Endothelial cell (in vitro differentiated cells): ENCODE results near the gene ADARB2. TPM values are rescaled to one million over a fixed set of nuclear protein-coding genes. Genes with fewer than 3 reads are reported as not detected.

Experiments used
- DNase-seq: peaks from one replicate; pipeline ENCODE4 v3.0.0; 2021; ENCODE audit warnings: low spot score
- H3K27ac Mint-ChIP-seq: one replicate; pipeline ENCODE4 v1.8.0; 2021; ENCODE audit warnings: mixed read lengths, inconsistent platforms; ENCODE audit not compliant: unreplicated experiment
- H3K27me3 Mint-ChIP-seq: one replicate; pipeline ENCODE4 v1.8.0; 2021; ENCODE audit warnings: mild to moderate bottlenecking, moderate library complexity, mixed read lengths, inconsistent platforms; ENCODE audit not compliant: unreplicated experiment
- H3K36me3 Mint-ChIP-seq: one replicate; pipeline ENCODE4 v1.8.0; 2021; ENCODE audit warnings: mild to moderate bottlenecking, low read depth, mixed read lengths, inconsistent platforms; ENCODE audit not compliant: unreplicated experiment
- H3K4me1 Mint-ChIP-seq: one replicate; pipeline ENCODE4 v1.8.0; 2021; ENCODE audit warnings: mild to moderate bottlenecking, mixed read lengths, inconsistent platforms; ENCODE audit not compliant: unreplicated experiment
- H3K4me3 Mint-ChIP-seq: one replicate; pipeline ENCODE4 v1.8.0; 2021; ENCODE audit warnings: mild to moderate bottlenecking, mixed read lengths, inconsistent platforms; ENCODE audit not compliant: unreplicated experiment
- H3K9me3 Mint-ChIP-seq: one replicate; pipeline ENCODE4 v1.8.0; 2021; ENCODE audit warnings: mixed read lengths, inconsistent platforms; ENCODE audit not compliant: unreplicated experiment
- total RNA-seq: library from RNA; stranded (reverse); fragmentation: NEBNext Ultra II Directional; extraction: Animal tissue kit (Norgen Biotek cat#: 25700); gene quantifications from one replicate; pipeline ENCODE4 v1.2.1, GENCODE V29; 2021; ENCODE audit not compliant: unreplicated experiment
- TF ChIP-seq, protein P1 (sequence below): fragments of 200-600 bp; sonication (generic); IDR thresholded peaks from one replicate; pipeline ENCODE4 v1.5.0; 2021; ENCODE audit warnings: antibody characterized with exemption; ENCODE audit not compliant: unreplicated experiment

ADARB2 gene
- total RNA-seq, 1 donor from 2014 or later = 54.9 TPM

DNA sequence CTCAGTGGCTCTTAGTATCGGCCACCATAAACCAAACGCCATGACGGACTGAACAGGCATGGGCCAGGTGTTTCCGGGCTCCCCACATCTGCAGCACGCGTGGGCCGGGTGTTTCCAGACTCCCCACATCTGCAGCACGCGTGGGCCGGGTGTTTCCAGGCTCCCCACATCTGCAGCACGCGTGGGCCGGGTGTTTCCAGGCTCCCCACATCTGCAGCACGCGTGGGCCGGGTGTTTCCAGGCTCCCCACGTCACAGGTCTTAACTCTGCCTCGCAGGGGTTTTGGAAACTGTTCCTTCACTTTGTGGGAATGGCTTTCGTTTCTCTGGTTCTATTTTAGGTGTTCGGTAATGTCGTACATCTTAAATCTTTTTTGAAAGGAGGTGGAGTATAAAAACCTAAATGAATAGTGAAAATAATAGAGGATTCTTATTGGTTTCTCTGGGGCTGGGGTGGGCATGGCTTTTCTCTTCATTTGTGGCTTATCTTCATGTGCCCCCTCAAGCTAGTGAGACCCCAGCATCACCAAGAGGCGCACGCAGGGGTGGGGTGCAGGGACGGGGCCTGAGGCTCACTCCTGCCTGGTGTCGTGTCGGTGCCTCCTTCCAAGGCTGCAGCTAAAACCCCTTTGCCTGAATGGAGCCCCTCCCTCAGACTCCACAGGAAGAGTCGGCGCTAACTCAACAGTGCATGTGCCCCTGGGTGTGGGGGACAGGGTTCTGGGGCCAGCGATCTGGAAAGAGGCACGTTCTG is 554.9 kb downstream of the ADARB2 start:
- Mint-ChIP-seq H3K36me3 (peaks cover 2% of the 10 kb centered on the region), H3K27ac (no peak overlapping the region), H3K4me3 (no peak overlapping the region), H3K27me3 (no peaks in the 10 kb centered on the region), H3K4me1 (peaks cover 8% of the 10 kb centered on the region), H3K9me3 (no peaks in the 10 kb centered on the region)
- no peak for DNase-seq
- TF ChIP-seq, protein P1, sequence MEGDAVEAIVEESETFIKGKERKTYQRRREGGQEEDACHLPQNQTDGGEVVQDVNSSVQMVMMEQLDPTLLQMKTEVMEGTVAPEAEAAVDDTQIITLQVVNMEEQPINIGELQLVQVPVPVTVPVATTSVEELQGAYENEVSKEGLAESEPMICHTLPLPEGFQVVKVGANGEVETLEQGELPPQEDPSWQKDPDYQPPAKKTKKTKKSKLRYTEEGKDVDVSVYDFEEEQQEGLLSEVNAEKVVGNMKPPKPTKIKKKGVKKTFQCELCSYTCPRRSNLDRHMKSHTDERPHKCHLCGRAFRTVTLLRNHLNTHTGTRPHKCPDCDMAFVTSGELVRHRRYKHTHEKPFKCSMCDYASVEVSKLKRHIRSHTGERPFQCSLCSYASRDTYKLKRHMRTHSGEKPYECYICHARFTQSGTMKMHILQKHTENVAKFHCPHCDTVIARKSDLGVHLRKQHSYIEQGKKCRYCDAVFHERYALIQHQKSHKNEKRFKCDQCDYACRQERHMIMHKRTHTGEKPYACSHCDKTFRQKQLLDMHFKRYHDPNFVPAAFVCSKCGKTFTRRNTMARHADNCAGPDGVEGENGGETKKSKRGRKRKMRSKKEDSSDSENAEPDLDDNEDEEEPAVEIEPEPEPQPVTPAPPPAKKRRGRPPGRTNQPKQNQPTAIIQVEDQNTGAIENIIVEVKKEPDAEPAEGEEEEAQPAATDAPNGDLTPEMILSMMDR = no peak

DNA sequence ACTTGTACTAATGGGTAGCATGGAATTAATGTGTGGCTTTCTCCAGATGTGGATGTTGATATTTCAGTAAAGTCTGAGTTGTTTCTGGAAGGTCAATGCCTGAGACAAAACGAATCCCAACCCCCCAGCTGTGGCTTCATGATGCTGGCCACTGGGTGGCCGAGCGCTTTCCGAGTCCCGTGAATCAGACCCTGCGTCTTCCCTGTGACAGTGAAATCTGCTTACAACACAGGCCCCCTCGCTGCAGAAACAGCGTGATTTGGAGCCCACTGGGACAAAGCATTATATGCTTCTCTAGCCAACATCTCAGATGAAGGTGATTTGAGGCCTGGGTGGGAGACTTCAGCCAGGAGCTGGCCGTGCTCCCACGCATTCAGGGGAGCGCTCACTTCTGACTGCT is 556.5 kb downstream of the ADARB2 start:
- Mint-ChIP-seq H3K27ac (no peak overlapping the region), H3K27me3 (no peaks in the 10 kb centered on the region), H3K4me3 (peak overlapping the region; percentile 8), H3K36me3 (peaks cover 2% of the 10 kb centered on the region), H3K9me3 (no peaks in the 10 kb centered on the region), H3K4me1 (peaks cover 8% of the 10 kb centered on the region)
- TF ChIP-seq, protein P1 = no peak
- peak; percentile 33 for DNase-seq

DNA sequence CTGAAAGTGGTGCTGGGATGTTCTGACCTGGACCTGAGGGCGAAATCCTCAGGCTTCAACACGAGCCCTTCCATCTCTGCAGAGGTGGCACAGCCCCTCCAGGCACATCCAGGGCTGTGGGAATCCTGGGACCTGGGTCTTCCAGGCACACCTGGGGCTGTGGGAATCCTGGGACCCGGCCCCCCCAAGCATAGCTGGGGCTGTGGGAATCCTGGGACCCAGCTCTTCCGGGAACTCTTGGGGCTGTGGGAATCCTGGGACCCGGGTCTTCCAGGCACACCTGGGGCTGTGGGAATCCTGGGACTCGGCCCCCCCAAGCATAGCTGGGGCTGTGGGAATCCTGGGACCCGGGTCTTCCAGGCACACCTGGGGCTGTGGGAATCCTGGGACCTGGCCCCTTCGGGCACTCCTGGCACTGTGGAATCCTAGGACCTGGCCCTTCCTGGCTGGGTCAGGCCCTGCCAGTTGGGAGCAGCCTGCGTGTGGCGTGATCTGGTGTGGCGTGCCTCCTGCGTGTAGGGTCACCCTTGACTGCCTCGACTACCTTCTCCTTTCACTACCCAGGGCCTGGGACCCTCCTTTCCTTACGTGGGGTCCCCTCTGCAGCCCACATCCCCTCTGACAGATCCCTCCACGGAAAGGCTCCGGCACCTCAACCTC is 557.1 kb downstream of the ADARB2 start:
- H3K9me3 Mint-ChIP-seq = no peaks in the 10 kb centered on the region
- H3K36me3 Mint-ChIP-seq = peaks cover 1% of the 10 kb centered on the region
- H3K4me3 Mint-ChIP-seq = no peak overlapping the region
- peaks cover 8% of the 10 kb centered on the region for H3K4me1 Mint-ChIP-seq
- TF ChIP-seq, protein P1 = no peak
- H3K27me3 Mint-ChIP-seq = no peaks in the 10 kb centered on the region
- H3K27ac Mint-ChIP-seq = no peak overlapping the region
- no peak for DNase-seq

DNA sequence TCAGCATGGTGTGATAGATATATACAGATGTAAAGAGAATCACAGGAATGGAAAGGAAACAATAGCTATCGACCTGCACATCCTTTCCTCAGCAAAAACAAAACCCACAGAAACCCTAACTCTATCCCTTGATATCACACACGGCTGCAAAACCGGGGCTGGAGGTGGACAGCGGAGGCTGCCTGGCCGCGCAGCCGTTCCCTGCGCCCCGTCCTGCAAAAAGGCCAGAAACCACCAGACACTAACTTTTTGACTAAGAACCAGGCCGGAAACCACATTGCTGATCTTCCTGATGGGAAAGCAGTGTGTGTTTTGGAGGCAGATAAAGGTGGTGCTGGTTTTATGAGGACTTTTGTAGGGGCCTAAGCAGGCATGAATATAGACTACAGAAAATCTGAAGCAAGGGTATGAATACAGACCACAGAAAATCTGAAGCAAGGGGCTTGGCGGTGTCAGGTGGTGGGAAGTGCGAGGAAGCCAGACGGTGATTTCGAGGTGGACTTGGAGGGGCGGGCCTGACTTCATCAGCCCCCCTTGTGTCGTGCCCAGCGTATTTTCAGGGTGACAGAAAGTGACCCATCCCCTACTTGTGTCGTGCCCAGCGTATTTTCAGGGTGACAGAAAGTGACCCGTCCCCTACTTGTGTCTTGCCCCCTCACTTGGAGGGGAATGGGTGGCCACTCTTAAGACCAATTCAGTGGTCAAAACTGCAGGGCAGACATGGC is 557.8 kb downstream of the ADARB2 start:
- Mint-ChIP-seq H3K27ac (no peak overlapping the region), H3K4me3 (peak overlapping the region; percentile 15), H3K4me1 (peaks cover 8% of the 10 kb centered on the region), H3K27me3 (no peaks in the 10 kb centered on the region), H3K36me3 (no peaks in the 10 kb centered on the region), H3K9me3 (no peaks in the 10 kb centered on the region)
- TF ChIP-seq, protein P1 = no peak
- DNase-seq = no peak
